NCI-H460 (cell line): ENCODE data around the gene SAP25. TPM values are rescaled to one million over a fixed set of nuclear protein-coding genes. Genes with fewer than 3 reads are reported as not detected.
"Not testable (repeated sequence)": the region's sequence is repeated elsewhere in the genome, so short reads cannot be mapped to it uniquely, and the experiment has no call there.

Experiments used
- DNase-seq: peaks from one replicate; pipeline ENCODE4 v3.0.0-alpha.2; 2016; ENCODE audit warnings: low read depth; ENCODE audit errors: extremely low read depth
- total RNA-seq: library from RNA; depleted of rRNA; stranded (reverse); fragments of >200 nt; shearing (Covaris generic); gene quantifications from 2 replicates; pipeline ENCODE4 v1.2.3, GENCODE V29; 2014

The SAP25 gene
- total RNA-seq, 1 experiment from 2014 or later = 0.52 TPM

DNA sequence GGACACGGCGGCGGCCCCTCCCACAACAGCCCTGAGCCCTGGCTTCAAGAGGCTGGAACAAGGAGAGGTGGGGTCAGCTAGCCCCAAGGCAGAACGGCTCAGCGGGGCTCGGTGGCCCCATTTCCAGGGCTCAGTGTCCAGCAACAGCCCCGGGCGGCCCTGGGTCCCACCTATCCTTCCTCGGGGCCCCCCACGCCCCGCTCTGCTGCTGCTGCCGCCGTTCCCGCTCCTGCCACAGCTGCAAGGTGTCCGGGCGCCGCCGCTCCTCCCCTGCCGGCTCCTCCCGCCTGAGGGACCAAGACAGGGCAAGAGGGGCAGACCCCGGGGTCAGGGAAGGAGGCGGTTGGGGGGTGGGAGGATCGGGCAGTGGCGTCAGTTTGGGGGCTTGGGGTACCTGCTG, 3.4 kb upstream of the SAP25 start:
- no peak for DNase-seq

DNA sequence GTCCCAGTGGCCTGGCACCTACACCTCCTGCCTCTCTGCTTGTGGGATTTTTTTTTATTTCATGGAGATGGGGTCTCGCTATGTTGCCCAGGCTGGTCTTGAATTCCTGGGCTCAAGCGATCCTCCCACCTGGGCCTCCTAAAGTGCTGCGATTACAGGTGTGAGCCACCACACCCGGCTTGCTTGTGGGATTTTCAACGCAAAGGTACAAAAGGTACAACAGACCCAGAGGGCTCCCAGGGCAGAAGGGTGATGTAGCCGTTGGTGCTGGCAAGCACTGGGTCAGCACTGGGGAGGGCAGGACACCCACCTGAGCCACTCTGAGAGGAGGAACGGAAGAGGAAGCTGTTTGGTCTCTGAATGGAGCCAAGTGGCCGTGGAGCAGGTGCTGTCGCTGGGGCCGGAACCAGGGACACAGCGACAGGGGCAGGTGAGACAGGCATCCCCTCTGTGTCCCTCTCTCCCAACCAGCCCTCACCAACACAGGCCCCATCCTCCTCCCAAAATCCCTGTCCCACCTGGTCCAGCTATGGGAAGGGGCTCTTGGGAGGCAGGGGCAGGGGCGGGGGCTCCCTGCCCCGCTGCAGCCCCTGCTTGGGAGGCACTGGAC, 2.8 kb upstream of the SAP25 start:
- no peak for DNase-seq

DNA sequence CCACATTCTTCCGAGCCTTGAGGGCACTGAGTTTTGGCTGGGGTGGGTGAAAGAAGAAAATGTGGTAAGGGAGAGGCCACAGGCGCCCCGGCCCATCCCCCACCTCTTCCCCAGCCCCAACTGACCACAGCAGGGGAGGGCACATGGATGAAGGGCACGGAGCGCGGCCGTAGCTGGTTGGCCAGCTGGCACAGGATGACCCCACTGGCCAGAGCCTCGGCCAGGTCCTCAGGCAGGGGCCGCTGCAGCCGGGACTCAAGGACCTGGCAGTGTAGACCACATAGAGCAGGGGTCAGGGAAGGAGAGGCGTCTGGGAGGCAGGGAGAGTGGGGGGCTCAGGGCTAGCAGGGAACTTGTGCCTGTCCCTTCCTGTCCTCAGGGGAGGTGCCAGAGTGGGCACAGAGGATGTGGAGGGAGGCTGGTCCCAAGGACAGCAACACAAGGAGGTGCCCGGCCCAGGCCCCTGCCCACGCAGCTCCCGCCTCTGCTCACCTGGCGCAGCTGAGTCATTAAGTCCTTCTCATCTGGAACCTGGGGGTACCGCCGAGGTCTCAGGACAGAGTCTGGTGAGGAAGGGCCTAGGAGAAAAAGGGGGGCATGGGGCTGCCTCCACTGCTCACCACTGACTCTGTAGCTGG, 2.2 kb upstream of the SAP25 start:
- DNase-seq = no peak

DNA sequence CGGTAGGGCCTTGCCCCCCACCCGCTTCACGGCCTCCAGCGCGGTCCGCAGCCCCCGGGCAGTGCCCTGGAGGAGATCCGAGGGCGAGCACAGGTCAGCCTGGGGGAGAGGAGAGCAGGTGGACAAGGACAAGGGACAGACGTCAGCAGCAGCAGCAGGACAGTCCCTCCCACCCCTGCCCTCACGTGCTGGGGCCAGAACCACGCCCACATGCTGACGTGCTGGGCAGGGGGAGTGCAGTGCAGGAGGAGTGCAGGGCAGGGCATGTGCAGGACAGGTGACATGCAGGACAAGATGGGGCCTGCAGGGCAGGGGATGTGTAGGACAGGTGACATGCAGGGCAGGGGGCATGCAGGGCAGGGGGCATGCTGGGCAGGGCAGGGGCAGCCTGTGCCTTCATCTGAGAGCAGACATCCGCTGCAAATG, 1.5 kb upstream of the SAP25 start:
- DNase-seq = no peak

DNA sequence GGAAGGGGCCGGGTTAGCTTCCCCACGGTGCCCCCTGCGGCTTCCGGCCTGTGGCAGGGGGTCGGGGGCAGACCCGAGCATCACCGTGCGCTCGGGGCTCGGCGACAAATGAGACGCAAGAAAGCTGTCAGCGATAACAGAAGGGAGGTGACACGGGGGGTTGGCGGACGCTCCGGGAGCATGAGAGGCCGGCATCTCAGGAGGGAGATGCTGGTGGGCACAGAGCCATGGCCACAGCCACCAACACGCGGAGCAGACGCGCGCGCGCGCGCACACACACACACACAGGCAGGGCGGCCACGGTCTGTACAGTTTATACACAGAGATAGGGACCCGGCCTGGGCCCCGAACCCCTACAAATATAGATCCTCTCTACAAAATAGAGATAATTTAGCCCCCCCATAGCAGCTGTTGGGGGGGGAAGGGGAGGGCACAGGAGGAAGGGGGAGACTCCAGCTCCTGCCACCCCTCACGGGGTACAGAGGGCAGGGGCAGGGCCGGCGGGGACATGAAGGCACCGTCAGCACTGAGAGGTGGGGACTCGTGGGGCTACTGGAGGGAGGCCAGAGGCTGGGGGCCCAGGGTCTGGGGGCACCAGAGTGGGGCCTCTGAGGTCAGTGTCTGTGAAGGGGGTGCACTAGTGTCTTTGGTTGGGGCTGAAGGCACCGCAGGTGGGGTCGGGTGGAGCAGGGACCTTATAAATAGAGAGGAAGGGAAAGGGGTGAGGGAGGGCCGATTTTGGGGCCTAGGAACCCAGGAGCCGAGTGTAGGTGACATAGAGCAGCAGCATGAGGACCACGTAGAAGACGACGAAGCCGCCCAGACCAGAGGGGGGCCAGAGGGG, 884 bp upstream of the SAP25 start:
- no peak for DNase-seq

DNA sequence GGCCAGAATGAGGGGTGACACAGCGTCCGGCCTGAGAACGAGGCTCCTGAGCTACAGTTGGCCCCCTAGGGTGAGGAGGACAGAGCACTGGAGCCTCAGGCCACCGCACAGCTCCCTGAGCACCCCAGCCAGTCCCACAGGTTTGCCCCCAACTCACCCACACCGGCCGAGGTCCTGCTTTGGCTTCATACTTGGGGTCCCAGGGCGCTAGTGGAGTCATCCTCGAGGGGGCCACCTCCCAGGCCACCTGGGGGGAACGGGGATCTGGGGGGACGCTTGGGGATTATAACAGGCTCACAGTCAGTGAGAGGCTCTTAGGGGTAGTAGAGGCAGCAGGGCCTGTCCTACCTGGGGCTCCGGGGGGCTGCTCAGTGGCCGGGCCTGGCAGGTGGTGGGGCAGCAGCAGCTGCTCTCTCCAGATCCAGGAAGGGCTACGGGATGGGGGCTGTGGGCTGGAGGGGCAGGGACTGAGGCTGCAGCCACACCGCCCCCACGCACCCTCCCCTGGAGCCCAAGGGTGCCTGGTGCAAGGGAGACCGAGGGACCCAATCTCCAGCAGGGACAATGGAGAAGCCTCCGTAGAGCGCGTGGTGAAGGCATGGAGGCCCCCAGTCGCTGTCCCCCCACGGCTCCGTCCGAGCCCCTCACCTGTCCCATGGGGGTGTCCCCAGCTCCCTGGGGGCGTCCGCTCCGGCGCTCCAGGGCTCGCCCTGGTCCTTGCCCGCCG, 588 bp downstream of the SAP25 start:
- no peak for DNase-seq

DNA sequence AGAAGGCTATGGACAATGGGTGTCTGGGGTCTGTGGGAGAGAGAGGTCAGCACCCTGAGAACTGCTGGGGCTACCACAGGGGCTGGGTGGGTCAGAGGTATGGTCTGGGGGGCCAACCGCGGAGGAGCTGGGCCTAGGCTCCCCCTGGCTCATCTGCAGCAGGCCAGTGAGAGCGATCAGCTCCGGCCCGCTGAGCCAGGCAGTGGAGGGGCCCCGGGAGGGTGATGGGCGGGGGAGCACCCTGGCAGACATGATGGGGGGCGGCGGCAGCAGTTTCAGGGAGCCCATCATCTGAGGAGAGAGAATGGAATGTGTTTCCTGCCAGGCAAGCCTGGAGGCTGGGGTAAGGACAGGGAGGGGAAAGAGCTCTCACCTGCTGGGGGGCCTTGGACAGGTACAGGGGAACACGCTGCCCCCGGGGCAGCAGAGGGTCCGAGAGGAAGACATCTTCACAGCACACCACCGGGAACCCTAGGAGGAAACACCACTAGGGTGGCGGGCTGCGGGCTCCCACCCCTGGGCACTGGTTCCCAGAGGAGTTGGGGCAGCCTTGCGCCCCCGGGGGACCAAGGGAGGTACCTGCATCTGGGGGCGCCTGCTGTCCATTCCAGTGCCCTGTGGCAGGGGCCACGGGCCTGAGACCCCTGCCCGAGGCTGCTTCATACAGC, 1.3 kb downstream of the SAP25 start:
- no peak for DNase-seq

DNA sequence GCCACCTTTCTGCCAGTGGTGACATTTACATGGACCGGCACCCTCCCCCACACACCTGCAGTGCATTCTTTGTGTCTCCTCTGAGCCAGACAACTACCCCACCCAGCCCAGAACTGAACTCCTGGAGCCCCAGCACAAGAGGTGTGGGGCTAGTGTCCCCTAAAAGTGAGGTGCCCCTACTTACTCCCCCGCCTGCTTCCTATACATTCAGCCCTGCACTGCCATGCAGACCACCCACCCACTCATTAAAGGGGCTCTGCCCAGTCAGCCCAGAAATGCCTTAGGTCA, 1.9 kb downstream of the SAP25 start:
- no peak for DNase-seq

DNA sequence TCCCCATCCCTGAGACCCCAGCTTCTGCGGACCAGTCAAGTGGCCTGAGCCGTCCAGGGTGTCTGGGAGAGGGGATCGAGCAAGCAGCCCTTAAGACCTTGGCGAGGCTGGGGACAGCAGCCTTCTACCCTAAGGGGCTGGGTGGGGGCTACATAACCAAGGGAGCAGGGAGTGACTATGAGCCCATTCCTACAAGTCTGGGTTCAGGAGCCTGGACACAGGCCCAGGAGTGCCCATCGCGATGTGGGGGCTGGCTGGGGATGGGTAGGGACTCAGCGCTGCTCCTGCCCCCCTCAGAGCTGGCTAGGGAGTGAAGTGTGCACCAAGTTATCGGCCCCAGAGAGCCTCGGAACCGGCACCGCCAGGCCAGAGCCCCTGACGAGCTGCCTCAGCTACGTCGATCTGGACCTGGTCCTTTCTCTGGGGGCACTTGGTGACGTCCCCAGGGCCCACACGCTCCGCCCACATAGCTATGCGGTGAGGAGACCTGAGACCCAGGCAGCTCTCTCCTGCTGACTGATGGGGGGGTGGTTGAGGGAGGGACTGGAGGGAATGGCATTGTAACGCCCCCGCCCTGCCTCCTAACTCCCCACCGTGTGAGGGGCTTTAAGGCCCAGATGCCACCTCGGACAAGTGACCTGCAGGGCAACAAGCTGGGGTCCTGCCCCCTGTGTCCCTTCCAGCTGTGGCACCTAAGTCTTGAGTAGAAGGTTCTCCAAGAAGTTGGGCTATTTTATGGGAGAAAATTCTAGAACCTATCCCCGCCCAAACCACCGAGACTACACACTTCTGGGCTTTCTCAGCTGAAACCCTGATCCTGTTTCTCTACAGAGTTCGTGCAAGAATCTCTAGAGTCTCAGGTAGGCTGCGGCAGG, 2.5 kb downstream of the SAP25 start:
- no peak for DNase-seq

DNA sequence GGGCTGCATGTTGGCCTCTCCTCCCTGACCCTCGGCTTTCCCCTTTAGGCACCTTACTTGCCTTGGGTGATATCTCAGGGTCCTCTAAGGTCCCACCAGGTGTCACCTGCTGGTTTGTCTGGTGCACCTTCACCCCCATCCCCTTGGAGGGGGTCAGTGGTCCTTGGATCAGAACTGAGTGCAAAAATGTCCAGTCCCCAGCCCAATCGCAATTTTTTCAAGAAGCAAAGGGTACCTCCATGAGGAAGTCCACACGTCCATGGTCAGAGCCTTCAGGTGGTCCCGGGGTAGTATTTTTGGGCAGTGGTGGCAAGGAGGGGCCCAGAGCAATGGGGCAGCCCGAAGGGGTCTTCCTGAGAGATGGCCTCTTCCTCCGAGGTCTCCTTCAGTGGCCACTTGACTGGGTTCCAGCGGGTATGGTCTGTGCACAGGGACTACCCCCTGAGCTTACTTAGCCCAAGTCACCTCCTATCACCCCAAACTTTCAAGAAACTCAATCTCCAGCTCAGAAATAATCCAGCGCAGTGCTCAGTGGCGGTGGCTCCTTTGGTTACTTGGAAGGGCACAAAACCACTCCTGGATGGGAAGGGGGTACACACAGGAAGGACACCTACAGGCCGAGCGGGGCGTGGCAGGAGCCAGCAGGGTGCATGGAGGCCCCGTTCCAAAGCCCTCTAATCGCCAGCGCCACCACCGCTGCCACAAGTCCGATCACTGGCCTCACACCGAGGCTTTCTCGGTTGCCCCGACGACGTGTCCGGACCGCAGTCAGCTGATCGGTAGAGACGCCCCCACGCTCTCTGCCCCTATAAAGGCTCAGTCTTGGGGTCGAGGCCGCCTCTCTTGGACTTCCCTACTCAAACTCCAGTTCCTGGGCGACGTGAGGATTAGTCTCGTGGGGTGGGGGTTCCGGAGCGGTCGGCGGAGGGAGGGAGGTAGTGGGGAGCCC, 4.5 kb downstream of the SAP25 start:
- DNase-seq = no peak

DNA sequence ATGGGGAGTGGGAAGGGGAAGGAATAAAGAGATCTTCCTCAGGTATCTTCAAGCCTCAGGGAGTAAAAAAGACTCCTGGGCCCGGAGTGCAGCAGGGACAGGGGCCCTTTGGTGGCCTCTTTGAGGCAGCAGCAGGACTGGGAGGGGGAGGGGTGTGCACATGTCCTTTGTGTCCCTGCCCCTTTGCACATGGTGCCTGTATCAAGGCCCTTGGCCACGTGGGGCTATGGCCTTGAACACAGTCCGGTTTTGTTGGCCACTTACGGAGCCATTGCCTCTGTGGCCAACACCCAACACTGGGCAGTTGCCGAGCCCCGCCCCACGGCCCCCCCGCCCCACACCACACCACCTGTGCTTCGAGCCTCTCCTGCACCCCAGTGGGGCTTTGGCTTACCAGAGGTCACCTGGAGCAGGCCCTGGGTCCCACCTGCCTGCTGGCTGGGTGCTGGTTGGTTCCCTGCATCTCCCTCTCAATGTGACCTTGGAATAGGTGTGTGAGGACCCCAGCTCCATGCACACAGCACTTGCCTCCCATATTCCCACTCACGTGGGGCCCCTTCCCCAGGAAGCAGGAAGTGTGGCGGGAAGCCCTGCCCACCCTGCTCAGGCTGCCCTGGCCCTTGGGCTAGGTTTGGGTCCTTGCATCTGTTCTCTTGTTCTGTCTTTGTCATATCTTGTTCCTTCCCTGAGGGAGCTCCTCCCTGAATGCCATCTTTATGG, 5.4 kb downstream of the SAP25 start:
- DNase-seq = no peak

DNA sequence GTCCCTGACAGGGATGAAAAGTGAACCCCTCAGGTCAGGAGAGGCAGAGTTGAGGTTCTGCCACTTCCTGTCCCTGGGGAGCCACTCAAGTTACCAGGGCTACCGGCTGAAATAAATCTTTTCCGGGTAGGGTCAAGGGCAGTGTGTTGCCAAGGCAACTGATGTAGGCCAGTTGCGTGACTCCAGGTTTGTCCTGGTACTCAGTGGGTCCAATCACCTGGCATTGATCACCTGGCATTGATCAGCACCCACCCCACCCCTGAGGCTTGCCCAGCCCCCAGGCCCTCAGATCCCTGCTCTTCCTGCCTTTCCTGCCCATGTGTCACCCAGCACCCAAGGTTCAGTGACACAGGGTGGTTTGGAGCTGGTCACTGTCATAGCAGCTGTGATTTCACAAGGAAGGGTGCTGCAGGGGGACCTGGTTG, 5.9 kb downstream of the SAP25 start:
- DNase-seq = no peak

DNA sequence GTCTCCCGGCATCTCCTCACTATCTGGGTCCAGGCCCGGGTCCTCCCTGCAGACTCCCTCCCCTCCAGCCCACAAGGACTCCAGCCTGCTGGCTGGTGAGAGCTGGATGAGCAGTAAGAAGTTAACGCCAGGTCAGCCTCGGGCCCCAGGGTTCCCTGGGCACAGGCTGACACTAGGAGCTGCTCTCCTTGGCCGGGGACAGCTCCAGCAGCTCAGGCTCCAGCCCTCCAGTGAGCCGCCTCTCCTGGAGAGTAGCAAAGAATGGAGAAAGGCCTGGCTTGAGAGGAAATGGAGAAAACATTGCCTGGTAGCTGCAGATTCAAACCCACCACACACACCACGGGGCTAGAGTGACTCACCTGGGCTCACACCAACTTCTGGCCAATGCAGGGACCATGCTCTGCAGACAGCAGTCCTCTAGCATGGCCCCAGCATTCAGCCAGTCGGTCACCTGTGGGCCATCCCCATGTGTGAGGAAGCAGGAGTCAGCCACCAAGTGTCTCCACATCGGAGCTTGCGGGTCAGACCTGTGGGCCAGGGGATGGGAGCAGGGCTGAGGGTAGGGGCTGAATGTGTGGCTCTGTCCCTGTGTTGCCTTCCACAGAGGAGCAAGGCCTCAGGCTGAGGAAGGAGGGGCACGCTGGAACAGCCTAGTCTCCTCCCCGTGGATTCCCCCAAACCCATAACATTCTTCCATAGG, 6.5 kb downstream of the SAP25 start:
- DNase-seq = no peak

DNA sequence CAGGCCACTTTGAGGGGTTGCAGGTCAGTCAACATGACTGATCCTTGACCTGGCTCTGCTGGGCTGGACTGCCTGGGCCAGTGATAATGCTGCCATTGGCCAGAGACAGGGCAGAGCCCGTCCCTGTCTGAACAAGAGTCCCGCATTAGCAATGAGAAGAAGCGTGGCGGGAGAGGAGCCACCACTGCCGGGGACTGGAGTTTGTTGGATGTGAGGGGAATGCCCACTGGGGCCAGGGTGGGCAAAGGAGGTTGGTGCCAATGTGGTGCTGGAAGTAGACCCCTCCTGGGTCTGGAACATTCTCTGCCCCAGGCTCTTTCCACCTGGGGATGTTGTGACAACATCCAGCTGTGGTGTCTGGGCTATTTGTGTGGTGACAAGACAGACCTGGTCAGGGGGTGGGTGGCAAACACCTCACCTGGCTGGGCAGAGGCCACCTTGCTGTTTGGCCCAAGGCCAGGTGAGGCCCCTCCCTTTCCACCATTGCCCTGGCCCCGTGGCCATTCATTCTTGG, 7.6 kb downstream of the SAP25 start:
- no peak for DNase-seq

DNA sequence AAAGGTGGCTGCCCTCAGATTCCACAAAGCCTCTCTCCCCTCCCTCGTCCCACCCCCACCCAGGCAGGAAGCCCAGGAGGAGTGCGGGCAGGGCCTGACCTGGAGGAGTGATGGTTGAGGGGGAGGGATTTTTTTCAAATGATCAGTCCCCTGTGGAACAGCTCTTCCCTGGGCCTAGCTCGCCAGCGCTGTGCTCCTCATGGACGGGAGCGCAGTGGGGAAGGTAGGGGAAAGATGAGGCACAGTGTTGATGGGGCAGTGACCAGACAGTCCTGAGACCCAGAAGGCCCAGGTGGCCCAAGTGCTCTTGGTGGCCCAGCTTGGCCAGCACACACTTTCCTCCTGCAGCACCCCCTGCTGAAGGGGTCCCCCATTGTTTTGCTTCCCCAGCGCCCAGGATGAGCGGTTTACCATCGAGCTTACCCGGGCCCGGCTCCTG, 8.5 kb downstream of the SAP25 start:
- no peak for DNase-seq

DNA sequence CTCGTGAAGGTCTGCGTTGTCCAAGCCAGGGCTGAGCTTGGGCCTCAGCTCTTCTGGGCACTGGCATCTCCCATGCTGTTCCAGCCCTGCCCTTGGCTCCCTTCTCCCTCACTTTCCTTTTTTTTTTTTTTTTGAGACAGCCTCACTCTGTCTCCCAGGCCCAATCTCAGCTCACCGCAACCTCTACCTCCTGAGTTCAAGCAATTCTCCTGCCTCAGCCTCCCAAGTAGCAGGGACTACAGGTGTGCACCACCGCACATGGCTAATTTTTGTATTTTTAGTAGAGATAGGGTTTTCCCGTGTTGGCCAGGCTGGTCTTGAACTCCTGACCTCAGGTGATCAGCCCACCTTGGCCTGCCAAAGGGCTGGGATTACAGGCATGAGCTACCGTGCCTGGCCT, 9.3 kb downstream of the SAP25 start:
- not testable (repeated sequence) for DNase-seq

DNA sequence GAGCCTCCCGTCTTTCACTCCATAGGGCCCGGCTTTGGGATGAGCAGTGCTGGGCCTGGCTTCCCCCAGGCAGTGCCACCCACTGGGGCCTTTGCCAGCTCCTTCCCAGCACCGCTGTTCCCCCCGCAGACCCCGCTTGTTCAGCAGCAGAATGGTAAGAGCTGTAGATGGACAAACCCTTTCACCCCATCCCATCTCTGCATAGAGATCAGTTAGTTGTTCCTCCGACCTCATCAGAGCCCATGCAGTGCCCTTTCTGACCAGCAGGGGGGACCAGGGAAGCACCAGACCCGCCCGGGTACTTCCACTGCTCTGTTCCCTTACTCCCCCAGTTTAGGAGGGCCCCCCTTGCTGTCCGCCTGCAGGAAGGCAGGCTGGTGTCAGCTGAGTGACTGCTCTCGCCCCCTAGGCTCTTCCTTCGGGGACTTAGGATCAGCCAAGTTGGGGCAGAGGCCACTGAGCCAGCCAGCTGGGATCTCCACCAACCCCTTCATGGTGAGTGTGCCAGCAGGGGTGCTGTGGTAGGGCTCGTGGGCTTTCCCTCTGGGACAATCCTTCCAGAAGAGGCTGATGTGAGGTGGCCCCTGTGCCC, 9.8 kb downstream of the SAP25 start:
- DNase-seq = peak; percentile 51
